ENCODE data around the gene OR10H1.
"Not testable (repeated sequence)": the region's sequence is repeated elsewhere in the genome, so short reads cannot be mapped to it uniquely, and the experiment has no call there.

Gene OR10H1

DNA sequence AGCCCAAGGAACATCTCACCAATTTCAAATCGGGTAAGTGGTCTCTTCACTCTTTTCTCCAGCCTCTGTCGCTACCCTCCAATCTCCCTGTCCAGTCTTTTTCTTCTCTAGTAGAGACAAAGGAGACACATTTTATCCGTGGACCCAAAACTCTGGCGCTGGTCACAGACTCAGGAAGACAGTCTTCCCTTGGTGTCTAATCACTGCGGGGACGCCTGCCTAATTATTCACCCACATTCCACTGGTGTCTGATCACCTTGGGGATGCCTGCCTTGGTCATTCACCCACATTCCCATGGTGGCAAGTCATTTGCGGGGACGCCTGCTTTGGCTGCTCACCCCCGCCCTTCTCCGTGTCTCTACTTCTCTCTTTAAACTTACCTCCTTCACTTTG is 13.8 kb upstream of the OR10H1 start:
- ATAC-seq = no peak
- TF ChIP-seq, protein P1, sequence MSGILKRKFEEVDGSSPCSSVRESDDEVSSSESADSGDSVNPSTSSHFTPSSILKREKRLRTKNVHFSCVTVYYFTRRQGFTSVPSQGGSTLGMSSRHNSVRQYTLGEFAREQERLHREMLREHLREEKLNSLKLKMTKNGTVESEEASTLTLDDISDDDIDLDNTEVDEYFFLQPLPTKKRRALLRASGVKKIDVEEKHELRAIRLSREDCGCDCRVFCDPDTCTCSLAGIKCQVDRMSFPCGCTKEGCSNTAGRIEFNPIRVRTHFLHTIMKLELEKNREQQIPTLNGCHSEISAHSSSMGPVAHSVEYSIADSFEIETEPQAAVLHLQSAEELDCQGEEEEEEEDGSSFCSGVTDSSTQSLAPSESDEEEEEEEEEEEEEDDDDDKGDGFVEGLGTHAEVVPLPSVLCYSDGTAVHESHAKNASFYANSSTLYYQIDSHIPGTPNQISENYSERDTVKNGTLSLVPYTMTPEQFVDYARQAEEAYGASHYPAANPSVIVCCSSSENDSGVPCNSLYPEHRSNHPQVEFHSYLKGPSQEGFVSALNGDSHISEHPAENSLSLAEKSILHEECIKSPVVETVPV (CRISPR knock-in tag; IDR thresholded peaks at IDR 0.05) = no peak
- TF ChIP-seq BACH2 (CRISPR knock-in tag; IDR thresholded peaks at IDR 0.05; ENCODE audit: borderline replicate concordance) (no peak), ZFP3 (CRISPR knock-in tag; IDR thresholded peaks at IDR 0.05) (no peak)

GRCh38 chr19:15828611-15829305 is 13.3 kb upstream of the OR10H1 start:
- not testable (repeated sequence) for ATAC-seq

- ATAC-seq = no peak
- TF ChIP-seq ZNF565 (CRISPR knock-in tag; conservative IDR thresholded peaks at IDR 0.05; ENCODE audit: low read depth) (no peak), TSHZ2 (CRISPR knock-in tag; IDR thresholded peaks at IDR 0.05) (no peak), ZC3H10 (CRISPR knock-in tag; IDR thresholded peaks at IDR 0.05) (no peak), ZFP30 (CRISPR knock-in tag; IDR thresholded peaks at IDR 0.05) (no peak), ZFP3 (CRISPR knock-in tag; IDR thresholded peaks at IDR 0.05) (no peak), CSDC2 (CRISPR knock-in tag; IDR thresholded peaks at IDR 0.05) (no peak), GLIS3 (CRISPR knock-in tag; IDR thresholded peaks at IDR 0.05) (no peak), POU6F1 (CRISPR knock-in tag; IDR thresholded peaks at IDR 0.05; ENCODE audit: borderline replicate concordance, low read depth) (no peak)
- TF ChIP-seq, protein P1 (CRISPR knock-in tag; IDR thresholded peaks at IDR 0.05) = no peak
Observed at GRCh38 chr19:15828121-15828610, 12.7 kb upstream of the OR10H1 start.

- TF ChIP-seq RARB (CRISPR knock-in tag; IDR thresholded peaks at IDR 0.05) = no peak
- no peak for TF ChIP-seq ISL1 (CRISPR knock-in tag; IDR thresholded peaks at IDR 0.05)
- no peak for TF ChIP-seq ZNF8 (CRISPR knock-in tag; IDR thresholded peaks at IDR 0.05)
- TF ChIP-seq ZFP3 (CRISPR knock-in tag; IDR thresholded peaks at IDR 0.05) = no peak
- no peak for TF ChIP-seq ARNTL (CRISPR knock-in tag; IDR thresholded peaks at IDR 0.05; ENCODE audit: borderline replicate concordance, low read depth)
- TF ChIP-seq CSDC2 (CRISPR knock-in tag; IDR thresholded peaks at IDR 0.05) = no peak
- TF ChIP-seq TSHZ2 (CRISPR knock-in tag; IDR thresholded peaks at IDR 0.05) = no peak
- TF ChIP-seq, protein P1 (CRISPR knock-in tag; IDR thresholded peaks at IDR 0.05) = no peak
- TF ChIP-seq ZNF565 (CRISPR knock-in tag; conservative IDR thresholded peaks at IDR 0.05; ENCODE audit: low read depth) = no peak
- no peak for TF ChIP-seq ZFP30 (CRISPR knock-in tag; IDR thresholded peaks at IDR 0.05)
- TF ChIP-seq, protein P2, sequence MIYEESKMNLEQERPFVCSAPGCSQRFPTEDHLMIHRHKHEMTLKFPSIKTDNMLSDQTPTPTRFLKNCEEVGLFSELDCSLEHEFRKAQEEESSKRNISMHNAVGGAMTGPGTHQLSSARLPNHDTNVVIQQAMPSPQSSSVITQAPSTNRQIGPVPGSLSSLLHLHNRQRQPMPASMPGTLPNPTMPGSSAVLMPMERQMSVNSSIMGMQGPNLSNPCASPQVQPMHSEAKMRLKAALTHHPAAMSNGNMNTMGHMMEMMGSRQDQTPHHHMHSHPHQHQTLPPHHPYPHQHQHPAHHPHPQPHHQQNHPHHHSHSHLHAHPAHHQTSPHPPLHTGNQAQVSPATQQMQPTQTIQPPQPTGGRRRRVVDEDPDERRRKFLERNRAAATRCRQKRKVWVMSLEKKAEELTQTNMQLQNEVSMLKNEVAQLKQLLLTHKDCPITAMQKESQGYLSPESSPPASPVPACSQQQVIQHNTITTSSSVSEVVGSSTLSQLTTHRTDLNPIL (CRISPR knock-in tag; IDR thresholded peaks at IDR 0.05; ENCODE audit: low read depth) = no peak
- ATAC-seq = no peak
Observed at GRCh38 chr19:15825753-15826152, 10.3 kb upstream of the OR10H1 start.
